ENCODE data around the gene FHIT. TPM values are rescaled to one million over a fixed set of nuclear protein-coding genes. Genes with fewer than 3 reads are reported as not detected.

Gene FHIT
- total and polyA plus RNA-seq, 2 experiments from 2014 or later, result 9.7 to 16.2 TPM

GRCh38 chr3:59980576-59980975 is 1270.7 kb downstream of the FHIT start:
- Histone ChIP-seq H3K9me3 (ENCODE audit: low read depth) (no peaks in the 10 kb centered on the region), H3K27me3 (no peaks in the 10 kb centered on the region), H4K20me1 (ENCODE audit: insufficient read depth, poor library complexity, severe bottlenecking) (no peaks in the 10 kb centered on the region), H3K4me2 (no peak overlapping the region), H3K9me2 (replicated peaks; ENCODE audit: insufficient read depth) (no peaks in the 10 kb centered on the region), H3K4me1 (ENCODE audit: insufficient read depth) (no peaks in the 10 kb centered on the region), H3K36me3 (replicated peaks; ENCODE audit: insufficient read depth, low read depth) (no peaks in the 10 kb centered on the region), H2AFZ (no peak overlapping the region), H3K4me3 (no peak overlapping the region), H3K79me2 (no peaks in the 10 kb centered on the region), H3K27ac (no peak overlapping the region)
- 42% methylated on average over 2 of the region's 2 CpGs for WGBS (ENCODE audit: low lambda C conversion rate, missing lambda C conversion rate)
- TF ChIP-seq CTCF (IDR thresholded peaks at IDR 0.05; ENCODE audit: poor library complexity) (no peak), EZH2 (IDR thresholded peaks at IDR 0.05; ENCODE audit: borderline replicate concordance) (no peak), EZH2phosphoT487 (IDR thresholded peaks at IDR 0.05; ENCODE audit: low read depth, severe bottlenecking, unreplicated experiment) (no peak)
- DNase-seq (ENCODE audit: low spot score), result no peak

- no peak for TF ChIP-seq EZH2 (IDR thresholded peaks at IDR 0.05; ENCODE audit: borderline replicate concordance)
- no peak for TF ChIP-seq CTCF (IDR thresholded peaks at IDR 0.05; ENCODE audit: poor library complexity)
- no peak for TF ChIP-seq EZH2phosphoT487 (IDR thresholded peaks at IDR 0.05; ENCODE audit: low read depth, severe bottlenecking, unreplicated experiment)
- Histone ChIP-seq H3K79me2 (no peaks in the 10 kb centered on the region), H3K9me2 (replicated peaks; ENCODE audit: insufficient read depth) (no peaks in the 10 kb centered on the region), H3K4me2 (no peak overlapping the region), H3K4me1 (ENCODE audit: insufficient read depth) (no peaks in the 10 kb centered on the region), H3K36me3 (replicated peaks; ENCODE audit: insufficient read depth, low read depth) (no peaks in the 10 kb centered on the region), H3K27ac (no peak overlapping the region), H3K9me3 (ENCODE audit: low read depth) (no peaks in the 10 kb centered on the region), H3K27me3 (no peaks in the 10 kb centered on the region), H3K4me3 (no peak overlapping the region), H2AFZ (no peak overlapping the region), H4K20me1 (ENCODE audit: insufficient read depth, poor library complexity, severe bottlenecking) (no peaks in the 10 kb centered on the region)
- DNase-seq (ENCODE audit: low spot score), result no peak
- WGBS (ENCODE audit: low lambda C conversion rate, missing lambda C conversion rate), result 96% methylated on average over 6 of the region's 6 CpGs
Measured at GRCh38 chr3:59979542-59979941, 1271.7 kb downstream of the FHIT start.

- H4K20me1 ChIP-seq (ENCODE audit: insufficient read depth, poor library complexity, severe bottlenecking), result no peaks in the 10 kb centered on the region
- H3K4me1 ChIP-seq (ENCODE audit: insufficient read depth), result no peaks in the 10 kb centered on the region
- H3K79me2 ChIP-seq, result no peaks in the 10 kb centered on the region
- no peaks in the 10 kb centered on the region for H3K36me3 ChIP-seq (replicated peaks; ENCODE audit: insufficient read depth, low read depth)
- DNase-seq (ENCODE audit: low spot score), result no peak
- H3K27me3 ChIP-seq, result no peaks in the 10 kb centered on the region
- H3K9me2 ChIP-seq (replicated peaks; ENCODE audit: insufficient read depth), result no peaks in the 10 kb centered on the region
- no peak overlapping the region for H3K4me2 ChIP-seq
- no peak overlapping the region for H3K4me3 ChIP-seq
- TF ChIP-seq EZH2 (IDR thresholded peaks at IDR 0.05; ENCODE audit: borderline replicate concordance), result no peak
- no peak for TF ChIP-seq EZH2phosphoT487 (IDR thresholded peaks at IDR 0.05; ENCODE audit: low read depth, severe bottlenecking, unreplicated experiment)
- TF ChIP-seq CTCF (IDR thresholded peaks at IDR 0.05; ENCODE audit: poor library complexity), result no peak
- H3K27ac ChIP-seq, result no peak overlapping the region
- H2AFZ ChIP-seq, result no peak overlapping the region
- no peaks in the 10 kb centered on the region for H3K9me3 ChIP-seq (ENCODE audit: low read depth)
Measured at GRCh38 chr3:59978979-59979378, 1272.3 kb downstream of the FHIT start.

- H3K9me3 ChIP-seq (ENCODE audit: low read depth), result no peaks in the 10 kb centered on the region
- no peak overlapping the region for H2AFZ ChIP-seq
- no peak overlapping the region for H3K27ac ChIP-seq
- H3K4me1 ChIP-seq (ENCODE audit: insufficient read depth), result no peaks in the 10 kb centered on the region
- no peaks in the 10 kb centered on the region for H3K9me2 ChIP-seq (replicated peaks; ENCODE audit: insufficient read depth)
- H3K4me2 ChIP-seq, result no peak overlapping the region
- H3K4me3 ChIP-seq, result no peak overlapping the region
- no peaks in the 10 kb centered on the region for H3K36me3 ChIP-seq (replicated peaks; ENCODE audit: insufficient read depth, low read depth)
- no peaks in the 10 kb centered on the region for H3K27me3 ChIP-seq
- TF ChIP-seq EZH2phosphoT487 (IDR thresholded peaks at IDR 0.05; ENCODE audit: low read depth, severe bottlenecking, unreplicated experiment), result no peak
- no peak for TF ChIP-seq EZH2 (IDR thresholded peaks at IDR 0.05; ENCODE audit: borderline replicate concordance)
- TF ChIP-seq CTCF (IDR thresholded peaks at IDR 0.05; ENCODE audit: poor library complexity), result no peak
- 91% methylated on average over 4 of the region's 4 CpGs for WGBS (ENCODE audit: low lambda C conversion rate, missing lambda C conversion rate)
- no peaks in the 10 kb centered on the region for H3K79me2 ChIP-seq
- no peak for DNase-seq (ENCODE audit: low spot score)
- no peaks in the 10 kb centered on the region for H4K20me1 ChIP-seq (ENCODE audit: insufficient read depth, poor library complexity, severe bottlenecking)
Measured at GRCh38 chr3:59970796-59971195, 1280.5 kb downstream of the FHIT start.

All from hepatocyte (in vitro differentiated cells).